Fibroblast of lung (primary cell): ENCODE measurements around the gene PHLDA2.

Experiments
- EZH2 ChIP-seq: IDR thresholded peaks from 2 replicates; pipeline ENCODE4 v1.5.1; 2012; ENCODE audit warnings: low read length, control low read depth, mild to moderate bottlenecking; ENCODE audit errors: missing control alignments
- TF ChIP-seq, protein P1 (sequence below), 2 donors: IDR thresholded peaks in 1 of 2; conservative IDR thresholded peaks in 1 of 2; 1 replicate in 1 of 2; 2 replicates in 1 of 2; pipeline ENCODE4 v1.5.1; 2011 to 2012; ENCODE audit warnings: low read length in 2 of 2, control low read depth in 1 of 2, inconsistent platforms in 1 of 2, low read depth in 1 of 2, mild to moderate bottlenecking in 1 of 2

DNA sequence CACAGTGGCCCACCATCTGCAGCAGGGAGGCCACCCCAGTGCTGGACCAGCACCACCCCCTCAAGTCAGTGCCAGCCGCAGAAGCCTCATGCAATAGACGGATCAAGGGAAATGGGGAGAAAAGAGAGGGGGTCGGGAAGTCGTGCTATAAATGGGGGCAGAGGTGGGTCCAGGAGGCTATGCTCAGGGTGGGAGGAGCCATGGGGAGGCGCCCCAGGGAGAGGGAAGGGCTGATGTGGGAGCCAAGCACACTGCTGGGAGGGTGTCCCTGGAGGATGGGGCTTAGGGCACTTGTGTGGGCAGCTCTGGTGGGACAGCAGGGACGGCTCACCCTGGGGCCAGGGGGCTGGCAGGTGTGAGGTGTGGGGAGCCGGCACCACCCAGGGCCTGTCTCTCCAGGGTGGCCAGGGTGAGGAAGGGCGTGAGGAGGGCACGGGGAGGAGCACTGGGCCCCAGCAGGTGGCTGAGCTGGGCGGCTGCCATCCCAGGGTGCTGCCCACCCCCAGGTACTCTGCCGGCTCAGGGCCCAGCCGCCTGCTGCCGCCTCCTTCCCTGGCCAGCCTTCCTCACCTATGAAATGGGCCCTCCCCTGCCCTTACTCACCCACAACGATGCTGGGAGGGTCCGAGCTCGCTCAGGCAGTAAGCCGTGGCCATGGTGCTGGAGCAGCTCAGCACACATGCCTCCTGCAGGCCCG is 18.0 kb downstream of the PHLDA2 start:
- TF ChIP-seq, protein P1, sequence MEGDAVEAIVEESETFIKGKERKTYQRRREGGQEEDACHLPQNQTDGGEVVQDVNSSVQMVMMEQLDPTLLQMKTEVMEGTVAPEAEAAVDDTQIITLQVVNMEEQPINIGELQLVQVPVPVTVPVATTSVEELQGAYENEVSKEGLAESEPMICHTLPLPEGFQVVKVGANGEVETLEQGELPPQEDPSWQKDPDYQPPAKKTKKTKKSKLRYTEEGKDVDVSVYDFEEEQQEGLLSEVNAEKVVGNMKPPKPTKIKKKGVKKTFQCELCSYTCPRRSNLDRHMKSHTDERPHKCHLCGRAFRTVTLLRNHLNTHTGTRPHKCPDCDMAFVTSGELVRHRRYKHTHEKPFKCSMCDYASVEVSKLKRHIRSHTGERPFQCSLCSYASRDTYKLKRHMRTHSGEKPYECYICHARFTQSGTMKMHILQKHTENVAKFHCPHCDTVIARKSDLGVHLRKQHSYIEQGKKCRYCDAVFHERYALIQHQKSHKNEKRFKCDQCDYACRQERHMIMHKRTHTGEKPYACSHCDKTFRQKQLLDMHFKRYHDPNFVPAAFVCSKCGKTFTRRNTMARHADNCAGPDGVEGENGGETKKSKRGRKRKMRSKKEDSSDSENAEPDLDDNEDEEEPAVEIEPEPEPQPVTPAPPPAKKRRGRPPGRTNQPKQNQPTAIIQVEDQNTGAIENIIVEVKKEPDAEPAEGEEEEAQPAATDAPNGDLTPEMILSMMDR (conservative IDR thresholded peaks at IDR 0.05 in 1 of 2, IDR thresholded peaks at IDR 0.05 in 1 of 2; ENCODE audit: low read depth in 1 of 2, low read length in 2 of 2) = no peak
- no peak for TF ChIP-seq EZH2
